ENCODE results near the gene HLA-DMA. TPM values are rescaled to one million over a fixed set of nuclear protein-coding genes. Genes with fewer than 3 reads are reported as not detected.

The HLA-DMA gene
- total and polyA plus RNA-seq, 2 of the 13 experiments (the other 11 are each of a cell fraction or from before 2014, with no cell fraction given): 0.70 to 0.71 TPM

- TF ChIP-seq BRF2 (CRISPR knock-in tag; IDR thresholded peaks at IDR 0.05) (no peak), ZNF746 (CRISPR knock-in tag; IDR thresholded peaks at IDR 0.05) (no peak), HIVEP1 (CRISPR knock-in tag; IDR thresholded peaks at IDR 0.05) (no peak), BCL3 (CRISPR knock-in tag; IDR thresholded peaks at IDR 0.05) (no peak), ZNF251 (CRISPR knock-in tag; IDR thresholded peaks at IDR 0.05) (no peak), ZFX (CRISPR knock-in tag; IDR thresholded peaks at IDR 0.05; ENCODE audit: low read depth) (no peak), FIP1L1 (IDR thresholded peaks at IDR 0.05; ENCODE audit: borderline replicate concordance, insufficient read depth, low read depth, low read length) (no peak), ZBTB8A (CRISPR knock-in tag; IDR thresholded peaks at IDR 0.05; ENCODE audit: borderline replicate concordance, low read depth) (no peak), ZNF274 (CRISPR knock-in tag; IDR thresholded peaks at IDR 0.05) (no peak), ZMYM2 (CRISPR knock-in tag; IDR thresholded peaks at IDR 0.05) (no peak), HES4 (CRISPR knock-in tag; IDR thresholded peaks at IDR 0.05; ENCODE audit: borderline replicate concordance) (no peak), ETV6 (CRISPR knock-in tag; conservative IDR thresholded peaks at IDR 0.05) (no peak), ZSCAN25 (CRISPR knock-in tag; IDR thresholded peaks at IDR 0.05) (no peak), NCOA5 (CRISPR knock-in tag; IDR thresholded peaks at IDR 0.05) (no peak), ZBTB2 (CRISPR knock-in tag; IDR thresholded peaks at IDR 0.05; ENCODE audit: low read depth) (no peak), SMAD9 (CRISPR knock-in tag; IDR thresholded peaks at IDR 0.05) (no peak), ZNF766 (CRISPR knock-in tag; IDR thresholded peaks at IDR 0.05; ENCODE audit: borderline replicate concordance) (no peak), MTF1 (CRISPR knock-in tag; IDR thresholded peaks at IDR 0.05) (no peak), ZNF512 (CRISPR knock-in tag; IDR thresholded peaks at IDR 0.05) (no peak), ZBTB1 (CRISPR knock-in tag; IDR thresholded peaks at IDR 0.05; ENCODE audit: borderline replicate concordance) (no peak)
- ATAC-seq: no peak
- BruUV-seq (replicated peaks): no TSS peak
- H3K4me3 ChIP-seq (replicated peaks in 1 of 3; ENCODE audit: insufficient read depth in 1 of 3, low read depth in 2 of 3, low read length in 3 of 3): no peak overlapping the region
- no peak overlapping the region for H3K4me2 ChIP-seq (ENCODE audit: low read depth, low read length)
- H3K9me3 ChIP-seq (ENCODE audit: low read length): no peaks in the 10 kb centered on the region
- in situ Hi-C loops (cut with HindIII; ENCODE audit: extremely low pct_ligation_motif_present, low pct_unique_long_range_greater_than_20kb) (no loop called here), intact Hi-C loops (cut with micrococcal nuclease; ENCODE audit: unreplicated experiment) (no loop called here)
- DNase-seq (ENCODE audit: low spot score): no peak
- WGBS (ENCODE audit: low lambda C conversion rate): 0% methylated on average over 2 of the region's 2 CpGs
- no peaks in the 10 kb centered on the region for H3K79me2 ChIP-seq (ENCODE audit: insufficient read depth, low read length)
- H3K36me3 ChIP-seq (replicated peaks in 1 of 2; ENCODE audit: control insufficient read depth in 1 of 2, insufficient read depth in 2 of 2, low read length in 2 of 2): no peaks in the 10 kb centered on the region
- H2AFZ ChIP-seq (ENCODE audit: low read length): no peak overlapping the region
- POLR2A ChIA-PET: no interaction called here
- peaks cover 0 to 15% of the 10 kb centered on the region in 2 experiments; a peak in 3 of 5 replicates for H3K27me3 ChIP-seq (ENCODE audit: control insufficient read depth in 1 of 2, insufficient read depth in 2 of 2, low read length in 2 of 2)
- no peaks in the 10 kb centered on the region for H4K20me1 ChIP-seq (ENCODE audit: insufficient read depth, low read length)
- no peaks in the 10 kb centered on the region for H3K4me1 ChIP-seq (ENCODE audit: insufficient read depth, low read length)
- no peak overlapping the region for H3K27ac ChIP-seq (ENCODE audit: extremely low read length, insufficient read depth, low read length)
- FAIRE-seq: no peak
- CTCF ChIA-PET (ENCODE audit: low intra/inter-chr PET ratio, low total read pairs): no interaction called here
- H3K9ac ChIP-seq (ENCODE audit: insufficient read depth, low read depth, low read length): no peak overlapping the region
Measured at GRCh38 chr6:32995448-32995847, 42.6 kb upstream of the HLA-DMA start.
